SIG-M5 (cell line): ENCODE data around the gene STAT6.
A peak's percentile ranks its signal among the peaks of the same experiment; 100 is the strongest.
"Not testable (repeated sequence)": the region's sequence is repeated elsewhere in the genome, so short reads cannot be mapped to it uniquely, and the experiment has no call there.

Experiments used
- DNase-seq: peaks from one replicate; lab custom pipeline; 2025; lab: John Stamatoyannopoulos, UW

The STAT6 gene

GRCh38 chr12:57087691-57088353 is 23.3 kb downstream of the STAT6 start:
- peak; percentile 80 for DNase-seq

- DNase-seq = no peak
Measured at GRCh38 chr12:57087010-57087690, 24.0 kb downstream of the STAT6 start.

GRCh38 chr12:57086493-57087009 is 24.6 kb downstream of the STAT6 start:
- no peak for DNase-seq

GRCh38 chr12:57085999-57086492 is 25.1 kb downstream of the STAT6 start:
- no peak for DNase-seq

- DNase-seq = no peak
Measured at GRCh38 chr12:57080855-57081254, 30.3 kb downstream of the STAT6 start.

- DNase-seq = no peak
Measured at GRCh38 chr12:57079821-57080220, 31.3 kb downstream of the STAT6 start.

- DNase-seq = peak; percentile 100
Measured at GRCh38 chr12:57078519-57079404, 32.4 kb downstream of the STAT6 start, which contains the start of gene NEMP1. NEMP1 (minus strand) TSS chr12:57078791; CDS start chr12:57078745, 46 bp downstream.

GRCh38 chr12:57073566-57074450 is 37.4 kb downstream of the STAT6 start:
- not testable (repeated sequence) for DNase-seq

- no peak for DNase-seq
Measured at GRCh38 chr12:57072661-57073060, 38.5 kb downstream of the STAT6 start.

GRCh38 chr12:57069523-57069922 is 41.6 kb downstream of the STAT6 start:
- peak; percentile 86 for DNase-seq

GRCh38 chr12:57066245-57066644 is 44.9 kb downstream of the STAT6 start:
- no peak for DNase-seq

GRCh38 chr12:57063991-57064685 is 47.0 kb downstream of the STAT6 start:
- no peak for DNase-seq

GRCh38 chr12:57058454-57058853 is 52.7 kb downstream of the STAT6 start:
- no peak for DNase-seq

- no peak for DNase-seq
Measured at GRCh38 chr12:57057067-57057751, 54.0 kb downstream of the STAT6 start.

- no peak for DNase-seq
Measured at GRCh38 chr12:57055824-57056223, 55.3 kb downstream of the STAT6 start.

- DNase-seq = not testable (repeated sequence)
Measured at GRCh38 chr12:57053901-57054300, 57.3 kb downstream of the STAT6 start.

GRCh38 chr12:57053146-57053545 is 58.0 kb downstream of the STAT6 start:
- not testable (repeated sequence) for DNase-seq

GRCh38 chr12:57051011-57051410 is 60.2 kb downstream of the STAT6 start:
- no peak for DNase-seq

- DNase-seq = no peak
Measured at GRCh38 chr12:57049890-57050289, 61.3 kb downstream of the STAT6 start, which contains the start of gene MYO1A. MYO1A (minus strand) TSS chr12:57050129; CDS start chr12:57048323, 1,806 bp downstream.

GRCh38 chr12:57049119-57049446 is 62.1 kb downstream of the STAT6 start:
- DNase-seq = no peak
